Muscle of leg (tissue), 11 donors: ENCODE data around the gene CCDC90B. TPM values are rescaled to one million over a fixed set of nuclear protein-coding genes. Genes with fewer than 3 reads are reported as not detected.
A peak's percentile ranks its signal among the peaks of the same experiment; 100 is the strongest.
"Not testable (repeated sequence)": the region's sequence is repeated elsewhere in the genome, so short reads cannot be mapped to it uniquely, and the experiment has no call there.

Source experiments
- DNase-seq: peaks from one replicate; pipeline ENCODE4 v3.0.0; 2013
- H3K27ac ChIP-seq: one replicate; pipeline ENCODE4 v1.5.1; 2013; ENCODE audit warnings: mild to moderate bottlenecking, low read length, control low read depth
- H3K27me3 ChIP-seq: one replicate; pipeline ENCODE4 v1.6.1; 2013; ENCODE audit warnings: low read length; ENCODE audit not compliant: control insufficient read depth, insufficient read depth
- H3K36me3 ChIP-seq: one replicate; pipeline ENCODE4 v1.6.1; 2013; ENCODE audit warnings: low read length; ENCODE audit not compliant: control insufficient read depth, insufficient read depth
- H3K4me1 ChIP-seq: one replicate; pipeline ENCODE4 v1.6.1; 2013; ENCODE audit warnings: low read length; ENCODE audit not compliant: control insufficient read depth, insufficient read depth
- H3K4me3 ChIP-seq: one replicate; pipeline ENCODE4 v1.5.1; 2013; ENCODE audit warnings: low read length, control low read depth
- H3K9me3 ChIP-seq: replicated peaks from 2 replicates; pipeline ENCODE4 v1.6.1; 2013; ENCODE audit warnings: low read depth, low read length; ENCODE audit not compliant: control insufficient read depth
- WGBS: methylation state at CpG from one replicate; pipeline ENCODE4 v1.1.5; 2013; ENCODE audit warnings: missing lambda C conversion rate; ENCODE audit not compliant: insufficient coverage; 5-methylcytosine and 5-hydroxymethylcytosine counted together
- polyA plus RNA-seq, 8 donors: library from polyadenylated mRNA; unstranded; fragments of 120-200 nt; gene quantifications; one replicate each; pipeline versions ENCODE4 v1.2.1 to v1.2.3, GENCODE V29; 2013; ENCODE audit warnings: inconsistent platforms in 1 of 8, low replicate concordance in 1 of 8; ENCODE audit not compliant: insufficient read length in 8 of 8, insufficient read depth in 1 of 8
- total RNA-seq: library from RNA; stranded (reverse); fragments of 120-200 nt; gene quantifications from one replicate; pipeline ENCODE4 v1.2.4, GENCODE V29; 2013

CCDC90B gene
- total and polyA plus RNA-seq, 9 donors: 62.2 to 102 (median 80.2) TPM

GRCh38 chr11:83316143-83316896 lies 30.2 kb upstream of the CCDC90B start:
- 92% methylated on average over 39 of the region's 59 CpGs for WGBS
- not testable (repeated sequence) for DNase-seq

GRCh38 chr11:83312430-83312829 lies 26.3 kb upstream of the CCDC90B start:
- DNase-seq: peak; percentile 90
- Histone ChIP-seq H3K36me3 (no peaks in the 10 kb centered on the region), H3K4me1 (peaks cover 3% of the 10 kb centered on the region), H3K9me3 (no peaks in the 10 kb centered on the region), H3K4me3 (no peak overlapping the region), H3K27me3 (no peaks in the 10 kb centered on the region), H3K27ac (peak overlapping the region; percentile 51)

More at GRCh38 chr11:83316143-83316896, 30.2 kb upstream of the CCDC90B start:
- H3K9me3 ChIP-seq, H3K4me3 ChIP-seq, H3K36me3 ChIP-seq, H3K4me1 ChIP-seq, H3K27me3 ChIP-seq, H3K27ac ChIP-seq: not testable (repeated sequence)

- Histone ChIP-seq H3K9me3 (no peaks in the 10 kb centered on the region), H3K4me3 (no peak overlapping the region), H3K27ac (no peak overlapping the region), H3K27me3 (no peaks in the 10 kb centered on the region), H3K4me1 (peaks cover 3% of the 10 kb centered on the region), H3K36me3 (no peaks in the 10 kb centered on the region)
- peak; percentile 16 for DNase-seq
- WGBS: 90% methylated on average over 2 of the region's 2 CpGs
Measured at GRCh38 chr11:83311701-83312100, 25.5 kb upstream of the CCDC90B start.

GRCh38 chr11:83310718-83311117 lies 24.6 kb upstream of the CCDC90B start:
- Histone ChIP-seq H3K27me3 (no peaks in the 10 kb centered on the region), H3K27ac (no peak overlapping the region), H3K4me3 (no peak overlapping the region), H3K4me1 (peaks cover 3% of the 10 kb centered on the region), H3K36me3 (no peaks in the 10 kb centered on the region), H3K9me3 (no peaks in the 10 kb centered on the region)
- peak; percentile 48 for DNase-seq

GRCh38 chr11:83308536-83308935 lies 22.4 kb upstream of the CCDC90B start:
- not testable (repeated sequence) for DNase-seq, H3K27me3 ChIP-seq, H3K36me3 ChIP-seq, H3K27ac ChIP-seq, H3K4me1 ChIP-seq, H3K4me3 ChIP-seq, H3K9me3 ChIP-seq
- WGBS: no CpG with 5 or more reads among the region's 1 CpG

- DNase-seq: no peak
- Histone ChIP-seq H3K27ac (no peak overlapping the region), H3K4me3 (no peak overlapping the region), H3K36me3 (no peaks in the 10 kb centered on the region), H3K9me3 (no peaks in the 10 kb centered on the region), H3K4me1 (peaks cover 4% of the 10 kb centered on the region), H3K27me3 (no peaks in the 10 kb centered on the region)
- no CpG with 5 or more reads among the region's 4 CpGs for WGBS
Measured at GRCh38 chr11:83306200-83307080, 20.3 kb upstream of the CCDC90B start.

GRCh38 chr11:83303316-83303715 lies 17.1 kb upstream of the CCDC90B start:
- H3K27me3 ChIP-seq: no peaks in the 10 kb centered on the region
- 32% methylated on average over 3 of the region's 4 CpGs for WGBS
- H3K36me3 ChIP-seq: no peaks in the 10 kb centered on the region
- no peaks in the 10 kb centered on the region for H3K9me3 ChIP-seq
- no peak overlapping the region for H3K4me3 ChIP-seq
- no peak overlapping the region for H3K27ac ChIP-seq
- DNase-seq: no peak
- H3K4me1 ChIP-seq: peaks cover 4% of the 10 kb centered on the region

- WGBS: 78% methylated on average over 2 of the region's 3 CpGs
- no peak for DNase-seq
- Histone ChIP-seq H3K4me1 (peaks cover 4% of the 10 kb centered on the region), H3K27me3 (no peaks in the 10 kb centered on the region), H3K27ac (no peak overlapping the region), H3K9me3 (no peaks in the 10 kb centered on the region), H3K36me3 (no peaks in the 10 kb centered on the region), H3K4me3 (no peak overlapping the region)
Measured at GRCh38 chr11:83302151-83302550, 16.0 kb upstream of the CCDC90B start.

GRCh38 chr11:83299681-83300080 lies 13.5 kb upstream of the CCDC90B start:
- no peak for DNase-seq
- WGBS: 71% methylated on average over 1 of the region's 6 CpGs
- H3K27me3 ChIP-seq: no peaks in the 10 kb centered on the region

GRCh38 chr11:83294208-83294607 lies 8.0 kb upstream of the CCDC90B start:
- no peak for DNase-seq

More at GRCh38 chr11:83299681-83300080, 13.5 kb upstream of the CCDC90B start:
- Histone ChIP-seq H3K4me1 (peaks cover 4% of the 10 kb centered on the region), H3K36me3 (no peaks in the 10 kb centered on the region), H3K27ac (no peak overlapping the region), H3K4me3 (no peak overlapping the region), H3K9me3 (no peaks in the 10 kb centered on the region)

More at GRCh38 chr11:83294208-83294607, 8.0 kb upstream of the CCDC90B start:
- Histone ChIP-seq H3K4me3 (no peak overlapping the region), H3K4me1 (no peaks in the 10 kb centered on the region), H3K36me3 (no peaks in the 10 kb centered on the region), H3K27ac (no peak overlapping the region), H3K9me3 (no peaks in the 10 kb centered on the region), H3K27me3 (no peaks in the 10 kb centered on the region)
- 93% methylated on average over 2 of the region's 4 CpGs for WGBS
